ENCODE data around the gene GRK4. TPM values are rescaled to one million over a fixed set of nuclear protein-coding genes. Genes with fewer than 3 reads are reported as not detected.

GRK4 gene
- total RNA-seq, 1 experiment from 2014 or later, result 4.2 TPM

- in situ Hi-C loops (cut with HindIII; ENCODE audit: low sequenced_read_pairs), result no loop called here
- DNase-seq (ENCODE audit: low spot score), result no peak
Observed at GRCh38 chr4:3075652-3075981, 112.2 kb downstream of the GRK4 start.

- in situ Hi-C loops (cut with HindIII; ENCODE audit: low sequenced_read_pairs), result no loop called here
Observed at GRCh38 chr4:3077796-3078195, 114.4 kb downstream of the GRK4 start.

GRCh38 chr4:3079694-3080123 is 116.3 kb downstream of the GRK4 start:
- no peak for DNase-seq (ENCODE audit: low spot score)
- in situ Hi-C loops (cut with HindIII; ENCODE audit: low sequenced_read_pairs), result no loop called here

More at GRCh38 chr4:3077796-3078195, 114.4 kb downstream of the GRK4 start:
- no peak for DNase-seq (ENCODE audit: low spot score)

GRCh38 chr4:3082925-3083515 is 119.6 kb downstream of the GRK4 start:
- in situ Hi-C loops (cut with HindIII; ENCODE audit: low sequenced_read_pairs), result no loop called here
- no peak for DNase-seq (ENCODE audit: low spot score)

GRCh38 chr4:3083732-3084131 is 120.4 kb downstream of the GRK4 start:
- in situ Hi-C loops (cut with HindIII; ENCODE audit: low sequenced_read_pairs), result no loop called here
- DNase-seq (ENCODE audit: low spot score), result no peak

GRCh38 chr4:3085948-3086670 is 122.7 kb downstream of the GRK4 start:
- in situ Hi-C loops (cut with HindIII; ENCODE audit: low sequenced_read_pairs), result no loop called here
- no peak for DNase-seq (ENCODE audit: low spot score)

GRCh38 chr4:3087115-3087797 is 123.9 kb downstream of the GRK4 start:
- in situ Hi-C loops (cut with HindIII; ENCODE audit: low sequenced_read_pairs), result no loop called here
- DNase-seq (ENCODE audit: low spot score), result no peak

Other genes with a start within 250 kb of the GRK4 start
- gene TNIP2, start 207.2 kb upstream of the GRK4 start, total RNA-seq (2014; rRNA removed; shearing (Covaris generic)), result 42.9 and 57.7 TPM in 2 replicates
- gene SH3BP2, start 170.5 kb upstream of the GRK4 start, total RNA-seq (2014; rRNA removed; shearing (Covaris generic)), result 9.0 TPM in 2 replicates
- gene ADD1, start 119.7 kb upstream of the GRK4 start, total RNA-seq (2014; rRNA removed; shearing (Covaris generic)), result 82.3 and 121 TPM in 2 replicates
- 25.8 and 55.4 TPM in 2 replicates for gene NOP14, start 165 bp upstream of the GRK4 start, total RNA-seq (2014; rRNA removed; shearing (Covaris generic))
- gene HTT-AS, start 111.0 kb downstream of the GRK4 start, total RNA-seq (2014; rRNA removed; shearing (Covaris generic)), result not detected in 2 replicates
- gene HTT, start 111.1 kb downstream of the GRK4 start, total RNA-seq (2014; rRNA removed; shearing (Covaris generic)), result 52.6 and 96.4 TPM in 2 replicates